WTC11 (cell line): ENCODE measurements around the gene LARP4.

Experiments
- ATF1 ChIP-seq: sonication (generic); formaldehyde crosslinking; IDR thresholded peaks from 2 replicates; pipeline ENCODE4 v1.8.1; 2023; ENCODE audit warnings: mild to moderate bottlenecking, moderate library complexity, missing genetic modification reagents
- CREB1 ChIP-seq: sonication (generic); formaldehyde crosslinking; IDR thresholded peaks from 2 replicates; pipeline ENCODE4 v1.8.0; 2023; ENCODE audit warnings: mild to moderate bottlenecking, missing genetic modification reagents
- ESRRA ChIP-seq: sonication (generic); formaldehyde crosslinking; IDR thresholded peaks from 2 replicates; pipeline ENCODE4 v1.8.1; 2022; ENCODE audit warnings: mild to moderate bottlenecking, missing genetic modification reagents, borderline replicate concordance
- GABPB1 ChIP-seq: sonication (generic); formaldehyde crosslinking; IDR thresholded peaks from 2 replicates; pipeline ENCODE4 v1.8.1; 2023; ENCODE audit warnings: mild to moderate bottlenecking, missing genetic modification reagents
- NR3C1 ChIP-seq: sonication (generic); formaldehyde crosslinking; conservative IDR thresholded peaks from 2 replicates; pipeline ENCODE4 v1.8.1; 2023; ENCODE audit warnings: low read depth, mild to moderate bottlenecking, missing genetic modification reagents
- TF ChIP-seq, protein P1 (sequence below): fragments of 200-600 bp; IDR thresholded peaks from 2 replicates; pipeline ENCODE4 v1.8.0; 2022; ENCODE audit warnings: antibody characterized with exemption
- TF ChIP-seq, protein P2 (sequence below): sonication (generic); formaldehyde crosslinking; IDR thresholded peaks from 2 replicates; pipeline ENCODE4 v1.8.0; 2022; ENCODE audit warnings: missing genetic modification reagents
- TF ChIP-seq, protein P3 (sequence below): sonication (generic); formaldehyde crosslinking; IDR thresholded peaks from 2 replicates; pipeline ENCODE4 v1.8.1; 2022; ENCODE audit warnings: missing genetic modification reagents, borderline replicate concordance
- TF ChIP-seq, protein P4 (sequence below): sonication (generic); formaldehyde crosslinking; IDR thresholded peaks from 2 replicates; pipeline ENCODE4 v1.8.1; 2023; ENCODE audit warnings: mild to moderate bottlenecking, moderate library complexity, missing genetic modification reagents

DNA sequence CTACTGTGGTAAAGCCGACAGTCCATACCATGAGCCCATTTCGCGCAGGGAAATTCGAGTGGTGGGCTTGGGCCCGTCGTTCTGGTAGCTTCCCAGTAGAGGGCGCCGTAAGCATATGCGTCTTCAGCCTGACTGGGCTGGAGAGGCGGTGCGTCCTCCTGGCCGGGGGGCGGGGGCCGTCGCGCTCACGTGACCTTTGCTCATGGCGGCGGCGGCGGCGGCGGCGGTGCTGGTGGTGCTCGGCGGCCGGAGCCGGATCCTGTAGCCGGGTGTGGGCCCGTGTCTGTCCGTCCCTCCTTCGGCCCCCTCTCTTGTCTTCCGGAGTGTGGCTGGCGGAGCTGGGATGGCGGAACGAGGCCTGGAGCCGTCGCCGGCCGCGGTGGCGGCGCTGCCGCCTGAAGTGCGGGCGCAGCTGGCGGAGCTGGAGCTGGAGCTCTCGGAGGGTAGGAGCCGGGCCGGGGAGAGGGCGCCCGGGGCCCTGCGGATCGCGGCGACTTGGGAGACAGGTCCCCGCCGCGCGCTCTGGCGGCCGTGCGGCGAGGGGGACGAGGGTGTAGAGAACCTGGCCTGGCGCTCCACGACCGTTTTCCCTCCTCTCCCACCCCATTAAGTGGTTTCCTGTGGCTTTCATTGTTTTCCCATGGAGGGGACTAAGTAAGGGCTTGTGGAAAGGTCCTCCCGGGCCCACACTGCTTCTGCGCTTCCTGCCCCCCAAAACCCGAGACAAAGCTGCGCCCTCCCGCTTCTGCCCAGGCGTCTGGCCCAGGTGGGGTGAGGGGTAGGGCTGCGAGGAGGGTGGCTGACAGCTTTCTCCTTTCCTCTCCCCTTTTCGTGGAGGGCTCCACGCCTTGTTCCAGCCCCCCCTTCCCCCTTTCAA is 104.4 kb downstream of the LARP4 start, which contains the start of gene DIP2B:
- TF ChIP-seq, protein P1, sequence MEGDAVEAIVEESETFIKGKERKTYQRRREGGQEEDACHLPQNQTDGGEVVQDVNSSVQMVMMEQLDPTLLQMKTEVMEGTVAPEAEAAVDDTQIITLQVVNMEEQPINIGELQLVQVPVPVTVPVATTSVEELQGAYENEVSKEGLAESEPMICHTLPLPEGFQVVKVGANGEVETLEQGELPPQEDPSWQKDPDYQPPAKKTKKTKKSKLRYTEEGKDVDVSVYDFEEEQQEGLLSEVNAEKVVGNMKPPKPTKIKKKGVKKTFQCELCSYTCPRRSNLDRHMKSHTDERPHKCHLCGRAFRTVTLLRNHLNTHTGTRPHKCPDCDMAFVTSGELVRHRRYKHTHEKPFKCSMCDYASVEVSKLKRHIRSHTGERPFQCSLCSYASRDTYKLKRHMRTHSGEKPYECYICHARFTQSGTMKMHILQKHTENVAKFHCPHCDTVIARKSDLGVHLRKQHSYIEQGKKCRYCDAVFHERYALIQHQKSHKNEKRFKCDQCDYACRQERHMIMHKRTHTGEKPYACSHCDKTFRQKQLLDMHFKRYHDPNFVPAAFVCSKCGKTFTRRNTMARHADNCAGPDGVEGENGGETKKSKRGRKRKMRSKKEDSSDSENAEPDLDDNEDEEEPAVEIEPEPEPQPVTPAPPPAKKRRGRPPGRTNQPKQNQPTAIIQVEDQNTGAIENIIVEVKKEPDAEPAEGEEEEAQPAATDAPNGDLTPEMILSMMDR, result peak; percentile 84
- peak; percentile 42; the same call in 1 of the 2 replicates for TF ChIP-seq GABPB1 (CRISPR knock-in tag)
- TF ChIP-seq, protein P2, sequence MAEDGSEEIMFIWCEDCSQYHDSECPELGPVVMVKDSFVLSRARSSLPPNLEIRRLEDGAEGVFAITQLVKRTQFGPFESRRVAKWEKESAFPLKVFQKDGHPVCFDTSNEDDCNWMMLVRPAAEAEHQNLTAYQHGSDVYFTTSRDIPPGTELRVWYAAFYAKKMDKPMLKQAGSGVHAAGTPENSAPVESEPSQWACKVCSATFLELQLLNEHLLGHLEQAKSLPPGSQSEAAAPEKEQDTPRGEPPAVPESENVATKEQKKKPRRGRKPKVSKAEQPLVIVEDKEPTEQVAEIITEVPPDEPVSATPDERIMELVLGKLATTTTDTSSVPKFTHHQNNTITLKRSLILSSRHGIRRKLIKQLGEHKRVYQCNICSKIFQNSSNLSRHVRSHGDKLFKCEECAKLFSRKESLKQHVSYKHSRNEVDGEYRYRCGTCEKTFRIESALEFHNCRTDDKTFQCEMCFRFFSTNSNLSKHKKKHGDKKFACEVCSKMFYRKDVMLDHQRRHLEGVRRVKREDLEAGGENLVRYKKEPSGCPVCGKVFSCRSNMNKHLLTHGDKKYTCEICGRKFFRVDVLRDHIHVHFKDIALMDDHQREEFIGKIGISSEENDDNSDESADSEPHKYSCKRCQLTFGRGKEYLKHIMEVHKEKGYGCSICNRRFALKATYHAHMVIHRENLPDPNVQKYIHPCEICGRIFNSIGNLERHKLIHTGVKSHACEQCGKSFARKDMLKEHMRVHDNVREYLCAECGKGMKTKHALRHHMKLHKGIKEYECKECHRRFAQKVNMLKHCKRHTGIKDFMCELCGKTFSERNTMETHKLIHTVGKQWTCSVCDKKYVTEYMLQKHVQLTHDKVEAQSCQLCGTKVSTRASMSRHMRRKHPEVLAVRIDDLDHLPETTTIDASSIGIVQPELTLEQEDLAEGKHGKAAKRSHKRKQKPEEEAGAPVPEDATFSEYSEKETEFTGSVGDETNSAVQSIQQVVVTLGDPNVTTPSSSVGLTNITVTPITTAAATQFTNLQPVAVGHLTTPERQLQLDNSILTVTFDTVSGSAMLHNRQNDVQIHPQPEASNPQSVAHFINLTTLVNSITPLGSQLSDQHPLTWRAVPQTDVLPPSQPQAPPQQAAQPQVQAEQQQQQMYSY, result no peak
- TF ChIP-seq CREB1, result peak; percentile 18; the same call in 1 of the 2 replicates
- TF ChIP-seq, protein P3, sequence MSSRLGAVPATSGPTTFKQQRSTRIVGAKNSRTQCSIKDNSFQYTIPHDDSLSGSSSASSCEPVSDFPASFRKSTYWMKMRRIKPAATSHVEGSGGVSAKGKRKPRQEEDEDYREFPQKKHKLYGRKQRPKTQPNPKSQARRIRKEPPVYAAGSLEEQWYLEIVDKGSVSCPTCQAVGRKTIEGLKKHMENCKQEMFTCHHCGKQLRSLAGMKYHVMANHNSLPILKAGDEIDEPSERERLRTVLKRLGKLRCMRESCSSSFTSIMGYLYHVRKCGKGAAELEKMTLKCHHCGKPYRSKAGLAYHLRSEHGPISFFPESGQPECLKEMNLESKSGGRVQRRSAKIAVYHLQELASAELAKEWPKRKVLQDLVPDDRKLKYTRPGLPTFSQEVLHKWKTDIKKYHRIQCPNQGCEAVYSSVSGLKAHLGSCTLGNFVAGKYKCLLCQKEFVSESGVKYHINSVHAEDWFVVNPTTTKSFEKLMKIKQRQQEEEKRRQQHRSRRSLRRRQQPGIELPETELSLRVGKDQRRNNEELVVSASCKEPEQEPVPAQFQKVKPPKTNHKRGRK (CRISPR knock-in tag), result no peak
- no peak for TF ChIP-seq NR3C1 (CRISPR knock-in tag)
- TF ChIP-seq ATF1, result no peak
- TF ChIP-seq ESRRA (CRISPR knock-in tag), result peak; percentile 80
- TF ChIP-seq, protein P4, sequence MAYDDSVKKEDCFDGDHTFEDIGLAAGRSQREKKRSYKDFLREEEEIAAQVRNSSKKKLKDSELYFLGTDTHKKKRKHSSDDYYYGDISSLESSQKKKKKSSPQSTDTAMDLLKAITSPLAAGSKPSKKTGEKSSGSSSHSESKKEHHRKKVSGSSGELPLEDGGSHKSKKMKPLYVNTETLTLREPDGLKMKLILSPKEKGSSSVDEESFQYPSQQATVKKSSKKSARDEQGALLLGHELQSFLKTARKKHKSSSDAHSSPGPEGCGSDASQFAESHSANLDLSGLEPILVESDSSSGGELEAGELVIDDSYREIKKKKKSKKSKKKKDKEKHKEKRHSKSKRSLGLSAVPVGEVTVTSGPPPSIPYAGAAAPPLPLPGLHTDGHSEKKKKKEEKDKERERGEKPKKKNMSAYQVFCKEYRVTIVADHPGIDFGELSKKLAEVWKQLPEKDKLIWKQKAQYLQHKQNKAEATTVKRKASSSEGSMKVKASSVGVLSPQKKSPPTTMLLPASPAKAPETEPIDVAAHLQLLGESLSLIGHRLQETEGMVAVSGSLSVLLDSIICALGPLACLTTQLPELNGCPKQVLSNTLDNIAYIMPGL (CRISPR knock-in tag), result peak; percentile 97
